Measurements from ENCODE around the gene ALDH3B1. TPM values are rescaled to one million over a fixed set of nuclear protein-coding genes. Genes with fewer than 3 reads are reported as not detected.
A peak's percentile ranks its signal among the peaks of the same experiment; 100 is the strongest.

ALDH3B1 gene
- total RNA-seq, 1 experiment from 2014 or later, result 28.1 TPM

DNA sequence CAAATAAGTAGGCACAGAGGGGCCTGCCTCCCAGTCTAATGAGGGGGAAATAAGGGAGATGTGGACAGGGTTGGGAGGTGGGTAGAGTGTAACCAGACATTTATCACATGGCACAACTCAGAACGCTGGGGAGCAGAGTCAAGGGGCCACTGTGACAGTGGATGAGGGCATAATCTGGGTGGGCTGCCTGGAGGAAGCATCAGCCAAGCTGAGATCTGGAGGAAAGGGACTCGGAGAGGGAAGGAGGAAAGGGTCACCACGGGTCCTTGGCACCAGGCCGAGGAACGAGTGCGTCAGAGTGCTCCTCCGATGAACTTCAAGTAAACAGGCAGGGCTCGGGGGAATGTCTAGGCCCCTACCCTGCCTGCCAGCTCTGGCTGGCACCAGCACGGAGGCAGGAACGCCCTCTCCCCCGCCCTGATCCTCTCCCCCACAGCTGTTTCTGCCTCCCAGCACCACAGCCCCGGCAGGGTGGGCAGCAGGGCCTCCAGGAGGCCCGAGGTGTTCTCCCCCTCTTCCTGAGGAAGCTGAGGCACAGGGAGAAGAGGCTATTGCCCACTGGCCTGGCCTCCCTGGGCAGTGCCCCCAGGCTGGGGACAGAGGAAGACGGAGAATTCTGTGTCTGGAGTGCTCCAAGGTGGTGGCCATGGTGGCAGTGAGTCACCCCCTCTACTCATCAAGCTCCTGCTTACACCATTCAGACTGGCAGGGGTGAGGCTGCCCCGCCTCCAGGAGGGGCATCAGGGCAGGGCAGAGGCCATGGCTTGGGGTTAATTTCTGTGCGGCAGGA, 4.2 kb downstream of the ALDH3B1 start:
- Histone ChIP-seq H3K27ac (ENCODE audit: low read length) (peak overlapping the region; percentile 96), H3K4me3 (ENCODE audit: low read length) (peak overlapping the region; percentile 50), H4K20me1 (ENCODE audit: low read length) (no peaks in the 10 kb centered on the region), H3K4me2 (ENCODE audit: low read length) (peak overlapping the region; percentile 85), H3K9me2 (replicated peaks; ENCODE audit: low read length) (no peaks in the 10 kb centered on the region), H3K79me2 (ENCODE audit: low read length) (peaks cover 24% of the 10 kb centered on the region), H3K27me3 (ENCODE audit: low read length) (no peaks in the 10 kb centered on the region), H3K9me3 (ENCODE audit: low read length) (no peaks in the 10 kb centered on the region), H2AFZ (ENCODE audit: low read length) (peak overlapping the region; percentile 66), H3K4me1 (ENCODE audit: insufficient read depth, low read length) (peaks cover 69% of the 10 kb centered on the region), H3K36me3 (ENCODE audit: low read depth, low read length) (no peaks in the 10 kb centered on the region), H3K9ac (ENCODE audit: low read length) (peak overlapping the region; percentile 82), H3F3A (ENCODE audit: low read length, unreplicated experiment) (peaks cover 9% of the 10 kb centered on the region)
- intact Hi-C loops (cut with micrococcal nuclease), result loop anchor here (10.0 kb wide), 1 partner anchor 200 kb away; the partner anchor contains the start of gene KMT5B
- DNase-seq (peak; percentile 97), ATAC-seq (peak; percentile 59)
- BruUV-seq (replicated peaks), result TSS peak; percentile 10
- ChIA-PET CTCF (interaction anchor here (1.2 kb wide), 1 partner anchor 59 kb away, joined by 5 read pairs; no protein-coding TSS in a partner anchor), POLR2A (ENCODE audit: unreplicated experiment) (interaction anchor here (0.6 to 0.7 kb wide), 2 partner anchors 26 to 1076 kb away, joined by 3 read pairs; no protein-coding TSS in a partner anchor)
- TF ChIP-seq EZH2 (IDR thresholded peaks at IDR 0.05; ENCODE audit: low read length, unreplicated experiment) (no peak), CTCF (conservative IDR thresholded peaks at IDR 0.05; ENCODE audit: low read depth, low read length) (no peak), EZH2phosphoT487 (IDR thresholded peaks at IDR 0.05; ENCODE audit: borderline replicate concordance, low read length) (no peak)

DNA sequence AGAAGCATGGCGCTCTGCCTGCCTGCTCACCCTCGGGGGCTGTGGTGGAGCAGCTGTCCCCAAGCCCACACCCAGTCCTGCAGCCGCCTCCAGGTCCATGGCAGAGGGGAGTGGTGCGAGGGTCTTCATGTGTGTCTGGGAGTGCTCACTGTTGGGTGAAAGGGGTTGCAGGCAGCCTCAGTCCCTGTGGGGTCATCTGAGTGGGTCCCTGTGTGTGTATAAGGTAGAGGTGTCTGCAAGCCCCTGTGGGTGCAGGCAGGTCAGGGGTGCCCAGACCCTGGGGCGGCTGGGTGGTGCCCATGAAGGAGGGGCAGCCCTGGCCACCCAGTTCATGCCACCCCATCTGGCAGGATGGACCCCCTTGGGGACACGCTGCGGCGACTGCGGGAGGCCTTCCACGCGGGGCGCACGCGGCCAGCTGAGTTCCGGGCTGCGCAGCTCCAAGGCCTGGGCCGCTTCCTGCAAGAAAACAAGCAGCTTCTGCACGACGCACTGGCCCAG, 4.9 kb downstream of the ALDH3B1 start:
- intact Hi-C loops (cut with micrococcal nuclease), result loop anchor here (10.0 kb wide), 1 partner anchor 200 kb away; the partner anchor contains the start of gene KMT5B
- Histone ChIP-seq H2AFZ (ENCODE audit: low read length) (no peak overlapping the region), H3K9me3 (ENCODE audit: low read length) (no peaks in the 10 kb centered on the region), H3K79me2 (ENCODE audit: low read length) (peaks cover 24% of the 10 kb centered on the region), H3K27ac (ENCODE audit: low read length) (peak overlapping the region; percentile 96), H3K9me2 (replicated peaks; ENCODE audit: low read length) (no peaks in the 10 kb centered on the region), H3K4me3 (ENCODE audit: low read length) (peak overlapping the region; percentile 50; the same call in 1 of the 2 replicates), H3F3A (ENCODE audit: low read length, unreplicated experiment) (peaks cover 8% of the 10 kb centered on the region), H3K4me1 (ENCODE audit: insufficient read depth, low read length) (peaks cover 67% of the 10 kb centered on the region), H3K36me3 (ENCODE audit: low read depth, low read length) (no peaks in the 10 kb centered on the region), H3K27me3 (ENCODE audit: low read length) (no peaks in the 10 kb centered on the region), H3K4me2 (ENCODE audit: low read length) (peak overlapping the region; percentile 85), H4K20me1 (ENCODE audit: low read length) (no peaks in the 10 kb centered on the region), H3K9ac (ENCODE audit: low read length) (peak overlapping the region; percentile 82)
- no TSS peak for BruUV-seq (replicated peaks)
- DNase-seq (no peak), ATAC-seq (no peak)
- ChIA-PET POLR2A (ENCODE audit: unreplicated experiment) (interaction anchor here (0.6 kb wide), 1 partner anchor 26 kb away, joined by 3 read pairs; no protein-coding TSS in a partner anchor), CTCF (interaction anchor here (1.2 kb wide), 1 partner anchor 60 kb away, joined by 5 read pairs; no protein-coding TSS in a partner anchor)
- TF ChIP-seq EZH2 (IDR thresholded peaks at IDR 0.05; ENCODE audit: low read length, unreplicated experiment), result no peak
- TF ChIP-seq CTCF (conservative IDR thresholded peaks at IDR 0.05; ENCODE audit: low read depth, low read length), result no peak
- TF ChIP-seq EZH2phosphoT487 (IDR thresholded peaks at IDR 0.05; ENCODE audit: borderline replicate concordance, low read length), result no peak

Measured in PC-3 (cell line).